H9 (cell line): Measurements from ENCODE around the gene VDR. TPM values are rescaled to one million over a fixed set of nuclear protein-coding genes. Genes with fewer than 3 reads are reported as not detected.

Experiments
- DNase-seq: peaks from one replicate; pipeline ENCODE4 v3.0.0-alpha.2; 2017
- H2AFZ ChIP-seq: one replicate; pipeline ENCODE4 v1.6.1; 2013; ENCODE audit warnings: mild to moderate bottlenecking, low read length, control low read depth, moderate library complexity
- H2AK5ac ChIP-seq: 2 replicates; pipeline ENCODE4 v1.6.1; 2013; ENCODE audit warnings: low read length, control low read depth, mixed read lengths; ENCODE audit not compliant: insufficient read length
- H2BK120ac ChIP-seq: one replicate; pipeline ENCODE4 v1.6.1; 2013; ENCODE audit warnings: low read depth, mild to moderate bottlenecking, low read length, control low read depth, inconsistent platforms; ENCODE audit not compliant: poor library complexity, severe bottlenecking
- H2BK12ac ChIP-seq: 2 replicates; pipeline ENCODE4 v1.6.1; 2013; ENCODE audit warnings: low read length, control low read depth, mixed read lengths, low read depth; ENCODE audit not compliant: insufficient read length
- H2BK15ac ChIP-seq: 2 replicates; pipeline ENCODE4 v1.6.1; 2013; ENCODE audit warnings: low read depth, low read length, control low read depth
- H2BK20ac ChIP-seq: one replicate; pipeline ENCODE4 v1.6.1; 2013; ENCODE audit warnings: low read depth, mild to moderate bottlenecking, low read length, control low read depth, inconsistent platforms; ENCODE audit not compliant: poor library complexity, severe bottlenecking
- H2BK5ac ChIP-seq: 2 replicates; pipeline ENCODE4 v1.6.1; 2013; ENCODE audit warnings: low read length, control low read depth, mixed read lengths; ENCODE audit not compliant: insufficient read length
- H3K14ac ChIP-seq: 2 replicates; pipeline ENCODE4 v1.6.1; 2013; ENCODE audit warnings: low read length, control low read depth; ENCODE audit not compliant: insufficient read depth
- H3K18ac ChIP-seq: 2 replicates; pipeline ENCODE4 v1.6.1; 2013; ENCODE audit warnings: low read depth, mild to moderate bottlenecking, mixed read lengths, low read length, control low read depth; ENCODE audit not compliant: insufficient read length
- H3K23ac ChIP-seq: 2 replicates; pipeline ENCODE4 v1.6.1; 2013; ENCODE audit warnings: low read length, control low read depth, mixed read lengths, low read depth; ENCODE audit not compliant: insufficient read length
- H3K23me2 ChIP-seq: 2 replicates; pipeline ENCODE4 v1.6.1; 2013; ENCODE audit warnings: low read depth, mild to moderate bottlenecking, mixed read lengths, low read length, control low read depth; ENCODE audit not compliant: insufficient read length, poor library complexity, severe bottlenecking
- H3K27ac ChIP-seq: 2 replicates; pipeline ENCODE4 v1.5.1; 2013; ENCODE audit warnings: low read length, control low read depth, mixed read lengths, low read depth; ENCODE audit not compliant: insufficient read length
- H3K27me3 ChIP-seq: 2 replicates; pipeline ENCODE4 v1.6.1; 2013; ENCODE audit warnings: low read length, control low read depth, inconsistent platforms; ENCODE audit not compliant: insufficient read depth
- H3K4ac ChIP-seq: 2 replicates; pipeline ENCODE4 v1.6.1; 2013; ENCODE audit warnings: low read depth, mild to moderate bottlenecking, control low read depth, inconsistent platforms, low read length, moderate library complexity
- H3K4me1 ChIP-seq: 2 replicates; pipeline ENCODE4 v1.6.1; 2013; ENCODE audit warnings: low read length, control low read depth, inconsistent platforms; ENCODE audit not compliant: insufficient read depth
- H3K4me2 ChIP-seq: 2 replicates; pipeline ENCODE4 v1.6.1; 2013; ENCODE audit warnings: low read length, control low read depth, mixed read lengths; ENCODE audit not compliant: insufficient read length, insufficient read depth
- H3K56ac ChIP-seq: 2 replicates; pipeline ENCODE4 v1.6.1; 2013; ENCODE audit warnings: low read depth, mild to moderate bottlenecking, mixed read lengths, low read length, control low read depth; ENCODE audit not compliant: insufficient read length
- H3K79me1 ChIP-seq: 2 replicates; pipeline ENCODE4 v1.6.1; 2013; ENCODE audit warnings: low read depth, mild to moderate bottlenecking, moderate library complexity, low read length, control low read depth, inconsistent platforms; ENCODE audit not compliant: insufficient read depth, poor library complexity, severe bottlenecking
- H3K79me2 ChIP-seq: 2 replicates; pipeline ENCODE4 v1.6.1; 2013; ENCODE audit warnings: low read length, control low read depth, inconsistent platforms; ENCODE audit not compliant: insufficient read depth
- H3K9ac ChIP-seq: 2 replicates; pipeline ENCODE4 v1.6.1; 2013; ENCODE audit warnings: low read length, control low read depth, mixed read lengths; ENCODE audit not compliant: insufficient read length; ENCODE audit errors: extremely low read depth
- H3K9me3 ChIP-seq: one replicate; pipeline ENCODE4 v1.6.1; 2013; ENCODE audit warnings: low read depth, low read length, inconsistent platforms; ENCODE audit not compliant: control insufficient read depth
- H3T11ph ChIP-seq: one replicate; pipeline ENCODE4 v1.6.1; 2013; ENCODE audit warnings: mild to moderate bottlenecking, low read length, control low read depth, inconsistent platforms
- H4K20me1 ChIP-seq: one replicate; pipeline ENCODE4 v1.6.1; 2013; ENCODE audit not compliant: control insufficient read depth, insufficient read length, insufficient read depth
- H4K5ac ChIP-seq: 2 replicates; pipeline ENCODE4 v1.6.1; 2013; ENCODE audit warnings: low read depth, mild to moderate bottlenecking, mixed read lengths, low read length, control low read depth; ENCODE audit not compliant: insufficient read length
- H4K8ac ChIP-seq: replicated peaks from 2 replicates; pipeline ENCODE4 v1.6.1; 2013; ENCODE audit warnings: low read length, control low read depth, mixed read lengths, low read depth; ENCODE audit not compliant: insufficient read length
- H4K91ac ChIP-seq: 2 replicates; pipeline ENCODE4 v1.6.1; 2013; ENCODE audit warnings: low read depth, mild to moderate bottlenecking, moderate library complexity, mixed read lengths, low read length, control low read depth; ENCODE audit not compliant: insufficient read length
- H3K27ac Mint-ChIP-seq, 3 experiments: 2 replicates in 2 of 3; 3 replicates in 1 of 3; pipeline ENCODE4 v1.8.0; 2020 to 2021; ENCODE audit warnings: mixed read lengths in 3 of 3, mild to moderate bottlenecking in 1 of 3, moderate library complexity in 1 of 3
- H3K27me3 Mint-ChIP-seq: 2 replicates; pipeline ENCODE4 v1.8.0; 2021; ENCODE audit warnings: low read depth, mild to moderate bottlenecking, moderate library complexity, mixed read lengths
- H3K36me3 Mint-ChIP-seq, 3 experiments: 2 replicates in 2 of 3; 3 replicates in 1 of 3; pipeline ENCODE4 v1.8.0; 2020 to 2021; ENCODE audit warnings: low read depth in 3 of 3, mixed read lengths in 3 of 3; ENCODE audit not compliant: insufficient read depth in 1 of 3
- H3K4me1 Mint-ChIP-seq, 2 experiments: 2 replicates each; pipeline ENCODE4 v1.8.0; 2020; ENCODE audit warnings: mixed read lengths in 2 of 2
- H3K4me3 Mint-ChIP-seq, 2 experiments: 2 replicates in 1 of 2; 3 replicates in 1 of 2; pipeline ENCODE4 v1.8.0; 2020 to 2021; ENCODE audit warnings: mild to moderate bottlenecking in 2 of 2, mixed read lengths in 2 of 2, moderate library complexity in 1 of 2
- H3K9me3 Mint-ChIP-seq, 2 experiments: 2 replicates in 1 of 2; 3 replicates in 1 of 2; pipeline ENCODE4 v1.8.0; 2020; ENCODE audit warnings: mild to moderate bottlenecking in 2 of 2, mixed read lengths in 2 of 2, moderate library complexity in 1 of 2
- WGBS: extraction: QIAGEN DNeasy Blood & Tissue Kit; methylation state at CpG from one replicate; pipeline ENCODE4 v1.1.7; 2013; ENCODE audit warnings: missing lambda C conversion rate, low lambda C conversion rate, mixed read lengths; ENCODE audit not compliant: insufficient read length; ENCODE audit errors: extremely low coverage; 5-methylcytosine and 5-hydroxymethylcytosine counted together
- total RNA-seq: library from RNA; stranded (reverse); gene quantifications from 2 replicates; pipeline ENCODE4 v1.2.1, GENCODE V29; 2021
- TF ChIP-seq, protein P1 (sequence below): fragments of 200-600 bp; sonication (generic); conservative IDR thresholded peaks from 3 replicates; pipeline ENCODE4 v1.8.0; 2021; ENCODE audit warnings: antibody characterized with exemption, mild to moderate bottlenecking

The VDR gene
- total RNA-seq, 1 experiment from 2014 or later: 0.61 TPM

DNA sequence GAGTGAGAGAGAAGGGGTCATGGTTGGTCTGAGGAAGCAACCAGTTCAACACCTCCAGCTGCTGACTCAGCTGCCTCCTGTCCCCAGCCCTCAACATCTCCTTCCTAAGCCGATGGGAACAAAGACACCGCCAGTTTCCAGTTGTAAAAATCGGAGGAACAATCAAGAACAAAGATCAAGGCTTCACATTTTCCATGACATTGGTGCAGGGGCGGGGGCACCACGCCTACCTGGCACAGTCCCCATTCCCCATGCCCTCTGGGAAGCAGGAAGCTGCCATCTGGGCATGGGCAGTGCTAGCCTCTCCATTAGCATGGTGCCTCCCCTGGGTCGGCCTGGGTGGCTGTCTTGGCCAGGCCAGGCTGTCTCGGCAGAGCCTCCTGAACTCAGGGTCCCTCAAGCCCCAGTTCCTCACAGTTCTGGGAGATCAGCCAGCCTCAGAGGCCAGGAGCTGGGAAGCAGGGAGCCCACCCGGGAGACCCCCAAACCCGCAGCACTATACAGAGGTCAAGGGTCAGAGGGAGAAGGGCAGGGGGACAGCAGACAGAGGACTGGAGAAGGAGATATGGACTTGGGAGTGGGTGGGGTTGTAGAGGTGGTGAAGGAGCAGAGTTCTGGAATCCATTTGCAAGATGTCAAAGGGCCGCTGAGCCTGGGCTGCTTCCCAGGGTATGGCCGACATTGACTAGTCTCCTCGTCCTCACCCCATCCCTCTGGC lies 39.0 kb upstream of the VDR start:
- H2BK120ac ChIP-seq: no peak overlapping the region

More for the DNA sequence above, 39.0 kb upstream of the VDR start:
- Histone ChIP-seq H2AK5ac (no peak overlapping the region), H4K5ac (no peak overlapping the region), H3K56ac (no peak overlapping the region), H2AFZ (no peak overlapping the region), H3K27ac (no peak overlapping the region), H3K4me1 (no peaks in the 10 kb centered on the region), H3K4me2 (no peak overlapping the region), H2BK12ac (no peak overlapping the region), H2BK20ac (no peak overlapping the region), H3K14ac (no peak overlapping the region), H4K20me1 (peaks cover 2% of the 10 kb centered on the region), H3K18ac (no peak overlapping the region), H2BK15ac (no peak overlapping the region), H3K4ac (no peak overlapping the region), H3K79me2 (no peaks in the 10 kb centered on the region), H3K27me3 (no peaks in the 10 kb centered on the region), H4K91ac (no peak overlapping the region), H3K79me1 (no peaks in the 10 kb centered on the region), H3T11ph (no peak overlapping the region), H3K23me2 (peaks cover 2% of the 10 kb centered on the region), H3K9ac (no peak overlapping the region), H3K9me3 (no peaks in the 10 kb centered on the region), H3K23ac (no peak overlapping the region), H4K8ac (no peak overlapping the region), H2BK5ac (no peak overlapping the region)
- Mint-ChIP-seq H3K9me3 (no peaks in the 10 kb centered on the region; a peak in 1 of 5 replicates), H3K4me3 (no peak overlapping the region), H3K27ac (no peak overlapping the region; a peak in 1 of 7 replicates), H3K36me3 (no peaks in the 10 kb centered on the region), H3K27me3 (peaks cover 27% of the 10 kb centered on the region), H3K4me1 (peaks cover 13 to 32% of the 10 kb centered on the region in 2 experiments)
- TF ChIP-seq, protein P1, sequence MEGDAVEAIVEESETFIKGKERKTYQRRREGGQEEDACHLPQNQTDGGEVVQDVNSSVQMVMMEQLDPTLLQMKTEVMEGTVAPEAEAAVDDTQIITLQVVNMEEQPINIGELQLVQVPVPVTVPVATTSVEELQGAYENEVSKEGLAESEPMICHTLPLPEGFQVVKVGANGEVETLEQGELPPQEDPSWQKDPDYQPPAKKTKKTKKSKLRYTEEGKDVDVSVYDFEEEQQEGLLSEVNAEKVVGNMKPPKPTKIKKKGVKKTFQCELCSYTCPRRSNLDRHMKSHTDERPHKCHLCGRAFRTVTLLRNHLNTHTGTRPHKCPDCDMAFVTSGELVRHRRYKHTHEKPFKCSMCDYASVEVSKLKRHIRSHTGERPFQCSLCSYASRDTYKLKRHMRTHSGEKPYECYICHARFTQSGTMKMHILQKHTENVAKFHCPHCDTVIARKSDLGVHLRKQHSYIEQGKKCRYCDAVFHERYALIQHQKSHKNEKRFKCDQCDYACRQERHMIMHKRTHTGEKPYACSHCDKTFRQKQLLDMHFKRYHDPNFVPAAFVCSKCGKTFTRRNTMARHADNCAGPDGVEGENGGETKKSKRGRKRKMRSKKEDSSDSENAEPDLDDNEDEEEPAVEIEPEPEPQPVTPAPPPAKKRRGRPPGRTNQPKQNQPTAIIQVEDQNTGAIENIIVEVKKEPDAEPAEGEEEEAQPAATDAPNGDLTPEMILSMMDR: no peak
- no CpG with 5 or more reads among the region's 12 CpGs for WGBS
- DNase-seq: no peak
